GM12878 (cell line): ENCODE data around the gene WWOX. TPM values are rescaled to one million over a fixed set of nuclear protein-coding genes. Genes with fewer than 3 reads are reported as not detected.

ENCODE experiments used
- ATAC-seq: fragments of 200-7000 bp; cut with Tn5 transposase; 3 replicates; pipeline ENCODE4 v1.9.1; 2020; ENCODE audit warnings: mild to moderate bottlenecking, moderate library complexity
- BruUV-seq: library from RNA; stranded (reverse); fragments of 400-500 nt; replicated peaks from 2 replicates; lab custom pipeline; 2021; lab: Mats Ljungman, UMichigan
- CTCF ChIA-PET: fragments of 300-600 bp; sonication (Branson Sonifier 250); formaldehyde crosslinking; extraction: SDS; loops from one replicate; lab custom pipeline; 2021; ENCODE audit warnings: inconsistent platforms; lab: Yijun Ruan, JAX
- POLR2A ChIA-PET: fragments of 350-600 bp; formaldehyde crosslinking; extraction: SDS; loops from one replicate; lab custom pipeline; 2021; ENCODE audit warnings: inconsistent platforms; lab: Charles Lee
- RAD21 ChIA-PET: fragments of 300-600 bp; sonication (Branson Sonifier 250); formaldehyde crosslinking; loops from one replicate; lab custom pipeline; 2023; ENCODE audit warnings: antibody characterized with exemption; ENCODE audit not compliant: unreplicated experiment; lab: Charles Lee
- SMC1A ChIA-PET: fragments of 300-600 bp; sonication (Branson Sonifier 250); formaldehyde crosslinking; loops from one replicate; lab custom pipeline; 2023; ENCODE audit not compliant: unreplicated experiment, uncharacterized antibody; lab: Charles Lee
- DNase-seq: peaks from one replicate; pipeline ENCODE4 v3.0.0-alpha.2; 2011; ENCODE audit warnings: low read depth, low spot score
- FAIRE-seq: peaks from 3 replicates; lab custom pipeline; 2011; peaks lifted over from hg19 to GRCh38; lab: Jason Lieb, UNC
- H2AFZ ChIP-seq: 2 replicates; pipeline ENCODE4 v1.6.0; 2011; ENCODE audit warnings: low read depth, low read length, control low read depth; ENCODE audit not compliant: control insufficient read depth
- H3K27ac ChIP-seq: 2 replicates; pipeline ENCODE4 v1.5.1; 2011; ENCODE audit warnings: control low read depth; ENCODE audit not compliant: control insufficient read depth, insufficient read depth
- H3K27me3 ChIP-seq, 2 experiments: replicated peaks in 1 of 2; 2 replicates each; pipeline versions ENCODE4 v1.6.0 to v1.6.1; 2011; ENCODE audit warnings: low read length in 1 of 2; ENCODE audit not compliant: control insufficient read depth in 2 of 2, insufficient read depth in 2 of 2
- H3K36me3 ChIP-seq, 2 experiments: 2 replicates each; pipeline ENCODE4 v1.5.1; 2011; ENCODE audit warnings: low read length in 1 of 2; ENCODE audit not compliant: control insufficient read depth in 2 of 2, insufficient read depth in 2 of 2
- H3K4me1 ChIP-seq: 2 replicates; pipeline ENCODE4 v1.6.1; 2011; ENCODE audit warnings: mild to moderate bottlenecking, low read length, moderate library complexity, mixed read lengths; ENCODE audit not compliant: control insufficient read depth, insufficient read depth
- H3K4me2 ChIP-seq: 2 replicates; pipeline ENCODE4 v1.6.0; 2011; ENCODE audit warnings: control low read depth; ENCODE audit not compliant: control insufficient read depth, insufficient read depth
- H3K4me3 ChIP-seq: fragments of 200-600 bp; sonication (generic); 2 replicates; pipeline ENCODE4 v1.5.1; 2016
- H3K79me2 ChIP-seq: 2 replicates; pipeline ENCODE4 v1.6.0; 2011; ENCODE audit warnings: low read length; ENCODE audit not compliant: control insufficient read depth, insufficient read depth
- H3K9ac ChIP-seq: 2 replicates; pipeline ENCODE4 v1.8.0; 2011; ENCODE audit warnings: low read length, control low read depth, mixed read lengths; ENCODE audit not compliant: control insufficient read depth, insufficient read depth
- H3K9me3 ChIP-seq: replicated peaks from 3 replicates; pipeline ENCODE4 v1.5.1; 2011; ENCODE audit warnings: mild to moderate bottlenecking, low read length; ENCODE audit not compliant: control insufficient read depth, insufficient read depth
- H4K20me1 ChIP-seq: 2 replicates; pipeline ENCODE4 v1.6.0; 2011; ENCODE audit not compliant: control insufficient read depth, insufficient read depth
- CBFB ChIP-seq: IDR thresholded peaks from 2 replicates; pipeline ENCODE4 v1.6.1; 2016; ENCODE audit warnings: antibody characterized with exemption, low read depth
- EP300 ChIP-seq, 2 experiments: fragments of 150-350 bp in 1 of 2; IDR thresholded peaks; 2 replicates each; pipeline ENCODE4 v1.6.1; 2011 to 2012; ENCODE audit warnings: low read depth in 2 of 2, low read length in 2 of 2, borderline replicate concordance in 1 of 2, improper control_type of control experiment in 1 of 2, inconsistent platforms in 1 of 2; ENCODE audit not compliant: control insufficient read depth in 1 of 2
- IKZF2 ChIP-seq, 2 experiments: fragments of 450-650 bp; IDR thresholded peaks; 2 replicates each; pipeline ENCODE4 v1.6.1; 2017; ENCODE audit warnings: mild to moderate bottlenecking in 2 of 2, moderate library complexity in 2 of 2
- KAT2A ChIP-seq: conservative IDR thresholded peaks from 2 replicates; pipeline ENCODE4 v1.6.1; 2011; ENCODE audit warnings: low read depth, low read length; ENCODE audit not compliant: control insufficient read depth
- MTA2 ChIP-seq: fragments of 450-650 bp; IDR thresholded peaks from 2 replicates; pipeline ENCODE4 v1.6.1; 2016; ENCODE audit warnings: low read depth, mild to moderate bottlenecking, moderate library complexity
- MYC ChIP-seq: IDR thresholded peaks from 2 replicates; pipeline ENCODE4 v1.6.1; 2011; ENCODE audit warnings: mild to moderate bottlenecking, low read length, moderate library complexity, inconsistent platforms; ENCODE audit not compliant: insufficient read depth, insufficient replicate concordance, insufficient read length, severe bottlenecking
- NFIC ChIP-seq: IDR thresholded peaks from 2 replicates; pipeline ENCODE4 v1.6.1; 2012; ENCODE audit warnings: low read depth, mild to moderate bottlenecking, inconsistent platforms, low read length, moderate library complexity
- PKNOX1 ChIP-seq: fragments of 450-650 bp; IDR thresholded peaks from 2 replicates; pipeline ENCODE4 v1.6.1; 2016; ENCODE audit warnings: mild to moderate bottlenecking
- SKIL ChIP-seq: fragments of 450-650 bp; IDR thresholded peaks from 2 replicates; pipeline ENCODE4 v1.6.1; 2017; ENCODE audit warnings: mild to moderate bottlenecking, low read depth, inconsistent platforms; ENCODE audit not compliant: poor library complexity, severe bottlenecking
- SMAD5 ChIP-seq: IDR thresholded peaks from 2 replicates; pipeline ENCODE4 v1.6.1; 2016; ENCODE audit warnings: antibody characterized with exemption, low read depth
- SMARCA5 ChIP-seq: fragments of 450-650 bp; IDR thresholded peaks from 2 replicates; pipeline ENCODE4 v1.6.1; 2017; ENCODE audit warnings: mild to moderate bottlenecking
- SP1 ChIP-seq: IDR thresholded peaks from one replicate; pipeline ENCODE4 v1.6.1; 2011; ENCODE audit warnings: low read depth, low read length
- YBX1 ChIP-seq: fragments of 450-650 bp; IDR thresholded peaks from 2 replicates; pipeline ENCODE4 v1.6.1; 2016; ENCODE audit warnings: antibody characterized with exemption
- YY1 ChIP-seq: IDR thresholded peaks from 2 replicates; pipeline ENCODE4 v1.6.1; 2011; ENCODE audit warnings: low read depth, mild to moderate bottlenecking, low read length
- ZBED1 ChIP-seq: IDR thresholded peaks from 2 replicates; pipeline ENCODE4 v1.6.1; 2016; ENCODE audit warnings: borderline replicate concordance
- ZBTB40 ChIP-seq: fragments of 450-650 bp; IDR thresholded peaks from 2 replicates; pipeline ENCODE4 v1.6.1; 2016; ENCODE audit warnings: mild to moderate bottlenecking, moderate library complexity, borderline replicate concordance
- ZNF622 ChIP-seq: fragments of 450-650 bp; IDR thresholded peaks from 2 replicates; pipeline ENCODE4 v1.6.1; 2017; ENCODE audit warnings: mild to moderate bottlenecking, inconsistent platforms
- ZSCAN29 ChIP-seq: fragments of 450-650 bp; IDR thresholded peaks from 2 replicates; pipeline ENCODE4 v1.6.1; 2017; ENCODE audit warnings: mild to moderate bottlenecking, moderate library complexity
- WGBS: methylation state at CpG from one replicate; pipeline ENCODE4 v1.1.6; 2016; ENCODE audit warnings: low lambda C conversion rate; ENCODE audit not compliant: insufficient replicate concordance, insufficient coverage; ENCODE audit errors: missing lambda C conversion rate; 5-methylcytosine and 5-hydroxymethylcytosine counted together
- in situ Hi-C: fragments of 300-500 bp; cut with MboI; formaldehyde crosslinking; loops from 9 replicates; pipeline ENCODE4 v1.14.3; 2018; ENCODE audit warnings: mixed read lengths
- intact Hi-C: fragments of 100-400 bp; cut with micrococcal nuclease; formaldehyde crosslinking; loops from one replicate; pipeline ENCODE4 v1.14.2; 2022; ENCODE audit not compliant: unreplicated experiment
- polyA plus RNA-seq, 11 experiments: library from polyadenylated mRNA; depleted of rRNA in 4 of 11; unstranded in 6 of 11; stranded (reverse) in 5 of 11; fragments of >200 nt; fragmentation: Nextera tagmentation in 4 of 11; fragmentation: Illumina TruSeq in 1 of 11; extraction: Ambion mirVana in 4 of 11; extraction: Trizol in 1 of 11; gene quantifications; 1 replicate in 1 of 11; 2 replicates in 10 of 11; pipeline versions ENCODE4 v1.2.1 to v1.2.3, GENCODE V29; 2011 to 2016; ENCODE audit warnings: inconsistent platforms in 2 of 11, missing spikeins in 2 of 11, low read depth in 1 of 11
- total RNA-seq, 4 experiments: library from RNA; depleted of rRNA in 3 of 4; stranded (reverse); fragments of >200 nt in 3 of 4; fragmentation: Illumina TruSeq in 1 of 4; extraction: Trizol in 1 of 4; gene quantifications; 2 replicates each; pipeline versions ENCODE4 v1.2.1 to v1.2.3, GENCODE V29; 2013 to 2021

The WWOX gene
- total and polyA plus RNA-seq, 10 of the 15 experiments (the other 5 are each of a cell fraction or from before 2014, with no cell fraction given), result 2.8 to 24.4 (median 17.8) TPM

GRCh38 chr16:78686601-78687000 is 587.1 kb downstream of the WWOX start:
- POLR2A ChIA-PET, result no interaction called here
- H2AFZ ChIP-seq, result no peak overlapping the region

More at GRCh38 chr16:78686601-78687000, 587.1 kb downstream of the WWOX start:
- ChIA-PET CTCF (interaction anchor here (0.8 kb wide), 1 partner anchor 19 kb away, joined by 8 read pairs; no protein-coding TSS in a partner anchor), RAD21 (no interaction called here), SMC1A (interaction anchor here (0.6 to 0.9 kb wide), 2 partner anchors 9 to 58 kb away, joined by 3 read pairs; no protein-coding TSS in a partner anchor)
- no peaks in the 10 kb centered on the region for H3K9me3 ChIP-seq
- BruUV-seq, result no TSS peak
- no peak overlapping the region for H3K4me3 ChIP-seq
- no peaks in the 10 kb centered on the region for H3K79me2 ChIP-seq
- H3K4me2 ChIP-seq, result no peak overlapping the region
- in situ Hi-C loops, result no loop called here
- H3K27me3 ChIP-seq, result no peaks in the 10 kb centered on the region
- ATAC-seq (no peak), DNase-seq (no peak), FAIRE-seq (no peak)
- H4K20me1 ChIP-seq, result no peaks in the 10 kb centered on the region
- WGBS, result 74% methylated on average over 5 of the region's 5 CpGs
- no peaks in the 10 kb centered on the region for H3K4me1 ChIP-seq
- intact Hi-C loops, result no loop called here
- no peak overlapping the region for H3K27ac ChIP-seq
- H3K36me3 ChIP-seq, result no peaks in the 10 kb centered on the region
- TF ChIP-seq ZSCAN29 (no peak), PKNOX1 (no peak), MTA2 (no peak), ZBED1 (no peak), SMAD5 (no peak), NFIC (no peak), MYC (no peak), KAT2A (no peak), ZBTB40 (no peak), YBX1 (no peak), ZNF622 (no peak), IKZF2 (IDR thresholded peaks at IDR 0.05) (no peak), EP300 (IDR thresholded peaks at IDR 0.05; ENCODE audit: borderline replicate concordance in 1 of 2, control insufficient read depth in 1 of 2, low read depth in 2 of 2, low read length in 2 of 2) (no peak), SP1 (no peak), CBFB (no peak), SMARCA5 (no peak), YY1 (no peak), SKIL (no peak)
- no peak overlapping the region for H3K9ac ChIP-seq
